ENCODE measurements around the gene BACE1-AS.
"Not testable (repeated sequence)": the region's sequence is repeated elsewhere in the genome, so short reads cannot be mapped to it uniquely, and the experiment has no call there.

BACE1-AS gene

DNA sequence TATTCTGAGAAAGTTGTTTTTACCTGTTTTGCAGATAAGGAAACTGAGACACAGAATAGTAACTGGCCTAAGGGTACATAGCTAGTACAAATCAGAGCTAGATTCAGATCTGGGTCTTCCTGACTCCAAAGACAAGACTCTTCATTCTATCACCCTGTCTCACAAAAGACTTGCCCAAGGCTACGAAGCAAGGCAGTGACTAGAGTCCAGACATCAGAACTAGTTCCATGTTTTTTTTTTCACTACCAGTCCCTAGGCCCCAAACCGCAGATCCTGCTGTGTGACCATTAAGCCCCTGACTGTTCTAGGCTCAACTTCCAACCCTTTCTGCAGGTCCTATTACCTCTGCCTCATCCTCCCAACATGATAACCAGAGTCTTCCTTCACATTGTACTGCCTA is 1.5 kb downstream of the BACE1-AS start:
- no peak for DNase-seq

DNA sequence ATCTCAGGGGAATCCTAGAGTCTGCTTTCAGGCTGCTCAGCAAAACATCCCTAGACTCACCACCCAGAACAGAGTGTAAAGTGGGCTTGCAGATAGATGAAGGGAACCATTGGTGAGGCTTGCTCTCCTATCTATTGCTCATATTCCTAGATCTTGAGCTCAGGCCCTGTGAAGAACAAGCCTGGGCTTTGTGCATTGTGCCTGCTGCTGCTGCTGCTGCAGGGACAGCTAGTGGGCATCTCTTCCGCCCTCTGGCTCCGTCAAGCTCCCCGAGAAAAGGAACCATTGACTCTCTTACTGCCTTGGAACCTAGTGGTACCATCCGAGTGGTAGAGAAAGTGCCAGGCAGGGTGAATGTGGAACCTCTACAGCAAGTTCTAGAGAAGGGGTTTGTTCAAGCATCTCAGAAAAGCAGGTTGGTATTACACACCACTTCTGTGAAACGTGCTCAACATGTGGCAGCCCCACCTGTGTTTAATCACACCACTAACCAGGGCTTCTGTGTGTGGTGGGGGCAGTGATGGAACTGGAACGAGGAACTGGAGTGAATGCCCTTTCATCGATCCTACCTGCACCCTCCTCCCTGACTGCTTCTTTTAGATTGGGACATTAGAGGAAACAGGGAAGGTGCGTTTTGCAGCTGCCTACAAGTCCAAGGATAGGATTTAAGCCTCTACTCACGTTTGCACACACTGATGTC is 4.4 kb downstream of the BACE1-AS start:
- no peak for DNase-seq

DNA sequence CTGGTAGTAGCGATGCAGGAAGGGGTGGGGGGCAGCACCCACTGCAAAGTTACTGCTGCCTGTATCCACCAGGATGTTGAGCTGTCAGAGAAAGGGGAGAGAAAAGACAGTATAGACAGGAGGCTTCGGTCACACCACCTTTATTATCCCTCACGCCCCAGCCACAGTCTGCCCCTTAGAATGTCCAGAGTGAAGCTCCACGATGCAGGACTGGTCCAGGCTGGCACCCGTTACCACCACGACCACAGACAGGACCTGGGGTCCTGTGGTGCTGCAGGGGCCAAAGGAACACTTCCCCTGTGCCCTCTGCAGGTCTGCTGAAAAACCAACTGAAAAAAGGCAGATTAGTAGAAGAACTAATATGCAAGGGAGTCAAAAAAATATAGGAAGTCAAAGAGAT is 5.7 kb downstream of the BACE1-AS start:
- DNase-seq = no peak

DNA sequence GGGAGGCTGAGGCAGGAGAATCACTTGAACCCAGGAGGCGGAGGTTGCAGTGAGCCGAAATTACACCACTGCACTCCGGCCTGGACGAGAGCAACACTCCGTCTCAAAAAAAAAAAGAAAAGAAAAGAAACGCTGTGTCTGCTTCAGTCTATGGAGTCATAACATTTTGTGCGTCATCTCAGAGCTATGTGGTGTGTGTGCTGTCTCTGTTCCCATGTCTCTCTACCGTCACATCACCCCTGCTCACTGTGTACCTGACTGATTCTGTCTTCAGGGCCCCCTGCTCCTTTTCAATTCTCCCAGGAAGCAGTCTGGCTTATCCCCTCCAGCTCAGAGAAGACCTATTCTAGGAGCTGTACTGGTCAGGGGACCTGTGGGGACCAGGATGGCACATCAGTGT is 7.0 kb downstream of the BACE1-AS start:
- DNase-seq = no peak

DNA sequence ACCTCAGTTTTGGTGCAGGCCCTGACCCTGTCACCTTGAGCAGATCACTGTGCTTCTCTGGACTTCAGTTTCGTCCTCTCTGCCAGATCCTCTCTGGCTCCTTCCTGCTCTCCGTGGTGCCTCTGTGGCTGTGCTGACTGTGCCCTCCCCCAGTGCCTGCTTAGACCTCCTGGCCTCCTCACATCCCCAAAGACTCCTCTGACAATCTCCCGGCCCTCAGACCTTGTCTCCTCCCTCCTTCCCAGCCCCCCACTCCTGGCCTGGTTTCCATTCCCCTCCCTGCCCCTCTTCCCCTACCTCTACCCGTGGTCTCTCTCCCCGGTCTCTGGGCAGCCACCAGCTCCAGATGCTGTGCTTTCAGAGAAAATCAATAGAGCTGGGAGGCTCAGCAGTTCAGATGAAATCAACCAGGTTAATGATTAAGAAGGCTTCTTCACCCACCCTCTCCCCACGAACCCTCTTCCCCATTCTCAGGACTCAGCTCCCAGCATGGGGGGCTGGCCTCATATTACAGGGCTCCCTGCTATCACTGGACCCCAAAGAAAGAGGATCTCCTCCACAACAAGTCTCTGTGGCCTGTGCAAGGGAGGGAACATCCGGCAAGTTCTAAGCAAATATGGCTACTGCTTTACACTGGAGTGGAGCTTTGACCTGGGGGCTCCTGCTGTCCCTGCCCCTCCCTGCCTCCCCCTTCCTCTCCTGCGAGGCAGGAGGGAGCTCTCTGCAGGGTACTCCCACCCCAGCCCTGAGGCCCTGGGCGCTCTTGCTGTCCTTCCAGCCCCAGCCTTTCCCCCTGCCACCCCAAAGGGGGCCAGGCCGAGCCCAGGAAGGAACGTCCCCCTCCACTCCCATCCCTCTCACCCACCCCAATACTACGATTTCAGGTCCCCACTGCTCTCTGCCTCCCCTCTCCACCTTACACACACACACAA is 8.5 kb downstream of the BACE1-AS start:
- DNase-seq = no peak

DNA sequence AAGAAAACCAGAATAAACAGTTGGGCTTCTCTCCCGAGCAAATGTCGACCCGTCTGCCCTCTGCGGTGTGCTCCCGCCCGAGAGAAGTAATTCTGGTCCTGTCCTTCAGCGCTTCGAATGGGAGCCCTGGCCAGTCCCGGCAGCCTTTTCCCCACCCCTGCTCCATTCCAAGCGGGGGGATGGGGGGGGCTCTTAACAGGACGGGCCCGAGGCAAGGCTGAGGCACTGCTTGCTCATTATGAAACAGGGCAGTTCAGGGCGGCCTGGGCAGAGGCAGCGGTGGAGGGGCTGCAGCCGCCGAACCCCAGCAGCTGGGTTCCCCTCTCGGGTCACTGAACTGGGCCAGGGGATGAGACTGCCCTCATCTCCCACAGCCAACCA is 9.1 kb downstream of the BACE1-AS start:
- no peak for DNase-seq

DNA sequence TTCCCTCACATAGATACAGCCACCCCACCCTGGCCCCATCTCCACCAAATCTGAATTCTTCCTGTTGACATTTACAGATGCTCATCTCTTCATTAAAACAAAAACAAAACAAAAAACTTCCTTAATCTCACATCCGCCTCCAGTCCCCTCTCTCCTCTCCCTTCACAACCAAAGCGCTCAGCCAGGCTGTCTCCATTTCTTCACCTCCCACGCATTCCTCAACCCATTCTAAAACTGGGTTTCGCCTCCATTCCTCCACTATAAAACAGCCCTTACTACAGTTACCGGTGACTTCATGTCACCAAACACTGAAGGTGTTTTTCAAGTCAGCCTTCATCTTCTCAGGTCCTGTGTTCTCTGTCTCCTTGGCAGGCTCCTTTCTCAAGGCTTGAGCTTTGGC is 9.6 kb downstream of the BACE1-AS start:
- no peak for DNase-seq

DNA sequence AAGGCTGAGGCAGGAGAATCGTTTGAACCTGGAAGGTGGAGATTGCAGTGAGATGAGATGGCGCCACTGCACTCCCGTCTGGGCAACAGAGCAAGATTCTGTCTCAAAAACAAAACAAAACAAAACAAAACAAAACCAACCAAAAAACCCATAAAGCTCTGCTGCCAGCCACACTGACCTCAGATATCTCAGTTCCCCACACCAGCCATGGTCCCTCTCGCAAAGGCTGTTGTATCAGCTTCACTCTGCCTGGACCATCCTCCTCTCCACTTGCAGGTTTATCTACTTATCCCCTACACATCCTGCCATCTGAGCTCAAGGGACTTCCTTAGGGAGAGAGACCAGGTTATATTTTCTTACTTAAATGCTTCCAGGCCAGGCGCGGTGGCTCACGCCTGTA is 11.1 kb downstream of the BACE1-AS start:
- DNase-seq = no peak

DNA sequence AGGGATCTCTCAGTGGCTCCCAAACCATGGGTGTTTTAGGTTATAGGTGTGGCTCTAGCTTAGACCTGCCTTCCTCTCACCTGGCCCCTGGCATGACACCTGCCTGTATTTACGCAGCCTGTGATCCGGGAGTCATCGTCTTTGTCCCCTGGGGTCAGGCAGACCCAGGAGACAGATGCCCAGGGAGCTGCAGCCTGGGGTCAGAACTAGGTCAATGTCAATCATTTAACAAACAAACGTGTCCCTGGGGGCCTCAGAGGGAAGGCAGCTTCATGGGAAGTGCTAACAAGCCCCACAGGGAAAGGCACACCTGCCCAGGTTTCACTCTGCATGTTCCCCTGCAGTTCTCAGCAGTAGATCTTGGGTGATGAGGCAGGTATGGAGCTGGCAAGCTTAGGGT is 12.0 kb downstream of the BACE1-AS start:
- DNase-seq = no peak

DNA sequence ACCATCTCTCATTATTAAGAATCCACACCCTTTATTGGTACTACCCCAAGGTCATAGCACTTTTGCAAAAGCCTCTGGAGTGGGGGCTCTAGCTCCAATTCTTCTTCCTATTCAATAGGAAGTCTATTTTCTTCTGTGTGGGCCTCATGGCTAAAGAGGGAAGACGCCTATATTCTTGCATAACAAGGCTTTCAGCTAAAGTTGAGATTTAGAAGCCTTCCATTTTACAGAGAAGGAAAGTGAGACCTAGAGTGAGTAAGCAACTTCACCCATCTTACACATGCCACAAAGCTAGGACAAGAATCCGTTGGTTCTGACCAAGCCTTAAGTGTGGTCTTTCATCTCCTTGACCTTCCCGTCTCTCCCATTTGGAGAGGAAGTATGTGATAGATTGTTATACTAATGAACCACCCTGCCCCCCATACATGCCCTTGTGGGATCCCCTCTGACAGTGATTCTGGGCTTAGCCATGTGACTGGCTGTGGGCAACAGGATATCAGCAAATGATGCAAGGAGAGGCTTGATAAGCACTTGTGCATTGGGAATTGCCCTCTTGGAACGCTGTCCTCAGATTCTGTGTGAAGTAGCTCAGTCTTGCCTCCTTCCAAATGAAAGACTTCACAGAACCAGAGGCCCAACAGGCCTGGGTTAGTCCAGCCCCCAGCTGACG is 12.6 kb downstream of the BACE1-AS start:
- DNase-seq = no peak

DNA sequence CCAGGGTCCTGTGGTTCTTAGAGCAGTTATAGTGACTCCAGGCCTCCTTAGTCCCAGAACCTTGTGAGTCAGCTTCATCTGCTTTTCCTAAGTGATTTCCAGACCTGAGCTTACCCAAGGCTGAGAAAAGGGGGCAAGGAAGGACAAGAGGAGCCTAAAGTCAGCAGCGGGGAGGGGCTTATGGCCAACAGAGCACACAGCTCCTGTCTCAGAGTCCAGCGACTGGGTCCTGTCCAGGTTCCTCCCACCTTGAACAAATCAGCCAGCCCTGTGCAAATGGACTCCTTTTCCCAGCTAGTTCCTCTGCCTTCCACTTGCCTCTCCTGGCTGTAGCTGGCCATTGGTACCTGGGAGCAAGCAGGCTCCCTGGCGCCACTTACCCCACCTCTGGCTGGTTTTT is 14.0 kb downstream of the BACE1-AS start:
- no peak for DNase-seq

DNA sequence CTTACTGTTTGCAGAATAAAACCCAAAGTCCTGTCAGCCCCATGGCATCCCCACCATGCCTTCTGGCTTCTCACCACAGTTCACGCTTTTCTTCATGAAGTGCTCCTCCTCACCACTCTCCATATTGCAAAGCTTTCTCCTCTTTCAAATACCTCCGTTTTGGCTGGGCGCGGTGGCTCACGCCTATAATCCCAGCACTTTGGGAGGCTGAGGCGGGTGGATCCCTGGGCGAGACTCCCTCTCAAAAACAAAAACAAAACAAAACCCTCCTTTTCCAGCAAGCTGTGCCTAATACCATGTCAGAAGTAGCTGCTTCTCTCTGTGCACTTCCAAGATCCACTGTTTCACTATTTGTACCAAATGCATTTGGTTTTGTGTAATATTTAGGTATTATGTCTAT is 18.2 kb downstream of the BACE1-AS start:
- DNase-seq = no peak

DNA sequence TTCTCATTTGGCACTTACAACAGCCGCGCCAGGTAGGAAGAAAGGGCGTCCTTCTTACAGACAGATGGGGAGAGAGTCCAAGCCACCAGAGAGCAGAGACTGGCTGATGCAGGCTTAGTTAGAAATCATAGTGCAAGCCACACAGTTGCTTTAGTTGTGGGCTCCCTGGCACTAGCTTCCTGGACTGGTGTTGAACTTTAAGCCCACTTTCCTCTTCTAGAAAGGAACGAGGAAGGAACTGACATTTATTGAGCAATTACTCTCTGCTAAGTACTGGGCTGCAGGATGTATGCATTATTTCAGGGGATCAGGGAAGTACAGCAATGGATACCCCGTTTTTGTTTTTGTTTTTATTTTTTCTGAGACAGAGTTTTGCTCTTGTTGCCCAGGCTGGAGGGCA is 21.9 kb downstream of the BACE1-AS start:
- no peak for DNase-seq

DNA sequence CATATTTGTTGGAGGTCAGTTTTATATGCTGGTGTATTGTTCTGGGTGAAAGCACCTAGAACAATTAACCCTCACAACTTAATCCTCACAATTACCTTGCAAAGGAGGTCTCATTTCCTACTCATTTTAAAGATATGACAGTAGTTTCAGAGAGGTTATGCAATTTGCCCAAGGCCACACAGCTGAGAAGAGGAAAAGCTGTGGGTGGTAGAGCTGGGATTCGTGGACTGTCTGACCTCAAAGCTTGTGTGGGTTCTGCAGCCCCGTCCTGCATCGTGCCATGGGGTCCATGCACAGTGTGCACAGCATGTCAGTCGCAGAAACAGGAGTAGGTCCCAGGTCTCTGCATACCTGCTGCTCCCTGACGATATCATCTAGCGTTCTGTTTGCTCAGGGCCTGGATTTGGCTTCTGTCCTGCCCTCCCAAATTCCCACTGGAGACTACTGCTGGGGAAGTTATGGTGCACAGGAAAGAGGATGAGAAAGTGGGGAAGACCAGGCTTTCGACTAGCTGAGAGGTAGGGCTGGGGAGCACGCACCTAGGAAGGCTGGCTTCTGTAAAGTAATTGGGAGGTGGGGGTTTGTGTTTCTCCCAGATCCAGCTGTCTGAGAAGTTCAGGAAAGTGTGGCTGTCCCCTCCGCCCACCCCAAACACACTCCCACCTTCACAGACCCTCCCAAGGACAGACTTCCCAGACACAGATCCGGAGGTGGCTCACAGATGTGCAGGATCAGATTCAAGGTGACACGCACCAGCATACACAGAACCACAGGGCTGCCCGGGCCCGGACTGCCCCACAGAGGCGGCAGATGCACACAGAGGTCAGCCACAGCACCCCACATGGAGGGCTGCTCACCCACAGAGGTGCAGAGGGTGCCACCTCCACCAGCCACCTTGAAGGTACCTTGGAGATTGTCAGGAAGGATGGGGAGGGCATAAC is 23.0 kb downstream of the BACE1-AS start:
- DNase-seq = no peak

DNA sequence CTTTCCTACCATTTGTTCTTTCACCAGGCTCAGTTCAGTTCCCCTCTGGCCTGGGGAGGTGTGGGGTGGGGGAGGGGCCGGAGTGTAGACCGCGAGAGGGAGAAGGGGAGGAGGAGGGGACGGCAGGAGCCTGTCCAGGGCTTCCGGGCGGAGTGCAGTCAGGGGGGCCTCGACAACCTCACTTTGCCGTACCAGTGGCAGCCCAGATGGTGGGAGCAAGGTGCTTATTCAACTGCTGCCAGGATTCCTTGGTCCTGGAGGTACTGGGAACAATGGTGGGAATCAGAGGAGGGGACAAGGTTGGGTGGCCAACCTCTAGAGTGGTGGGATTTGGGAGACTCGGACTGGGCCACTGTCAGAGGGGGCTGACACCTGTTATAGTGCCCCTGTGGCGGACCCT is 23.7 kb downstream of the BACE1-AS start:
- DNase-seq = no peak

DNA sequence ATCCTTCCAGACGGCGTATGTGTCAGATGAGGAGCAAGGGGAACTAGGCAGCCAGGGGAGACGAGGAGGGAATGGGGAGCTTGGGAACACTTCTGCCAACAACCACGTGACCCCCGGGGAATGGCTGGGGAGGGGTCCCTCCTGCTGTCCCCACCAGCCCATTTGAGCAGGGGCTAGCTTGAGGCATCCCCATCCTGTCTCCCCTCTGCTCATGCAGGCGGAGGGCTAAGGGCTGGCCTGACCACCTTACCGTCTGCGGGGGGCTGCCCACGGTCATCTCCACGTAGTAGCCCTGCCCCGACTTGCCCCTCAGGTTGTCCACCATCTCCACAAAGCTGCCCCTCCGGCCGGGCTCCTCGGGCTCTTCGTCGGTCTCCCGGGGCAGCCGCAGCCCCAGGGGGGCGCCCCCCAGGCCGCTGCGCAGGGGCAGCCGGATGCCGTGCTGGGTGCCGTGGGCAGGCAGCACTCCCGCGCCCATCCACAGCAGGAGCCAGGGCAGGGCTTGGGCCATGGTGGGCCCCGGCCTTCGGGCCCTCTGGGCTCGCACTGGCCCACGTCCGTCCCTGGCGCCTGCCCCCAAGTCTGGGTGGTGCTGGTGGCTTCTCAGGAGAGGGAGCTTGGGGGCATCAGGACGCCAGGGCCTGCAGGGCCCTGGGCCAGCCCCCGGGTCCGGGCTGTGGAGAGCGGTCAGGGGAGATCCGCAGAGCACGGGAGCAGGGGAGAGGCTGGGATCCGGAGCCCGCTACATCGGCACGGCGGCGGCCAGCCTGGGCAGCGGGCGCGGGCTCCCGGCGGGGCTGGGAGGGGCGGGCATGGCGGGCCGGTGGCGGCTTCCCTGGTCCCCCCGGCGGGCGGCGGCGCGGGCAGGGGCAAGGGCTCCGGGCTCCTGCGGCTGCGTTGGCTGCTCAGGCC is 24.4 kb downstream of the BACE1-AS start:
- no peak for DNase-seq

DNA sequence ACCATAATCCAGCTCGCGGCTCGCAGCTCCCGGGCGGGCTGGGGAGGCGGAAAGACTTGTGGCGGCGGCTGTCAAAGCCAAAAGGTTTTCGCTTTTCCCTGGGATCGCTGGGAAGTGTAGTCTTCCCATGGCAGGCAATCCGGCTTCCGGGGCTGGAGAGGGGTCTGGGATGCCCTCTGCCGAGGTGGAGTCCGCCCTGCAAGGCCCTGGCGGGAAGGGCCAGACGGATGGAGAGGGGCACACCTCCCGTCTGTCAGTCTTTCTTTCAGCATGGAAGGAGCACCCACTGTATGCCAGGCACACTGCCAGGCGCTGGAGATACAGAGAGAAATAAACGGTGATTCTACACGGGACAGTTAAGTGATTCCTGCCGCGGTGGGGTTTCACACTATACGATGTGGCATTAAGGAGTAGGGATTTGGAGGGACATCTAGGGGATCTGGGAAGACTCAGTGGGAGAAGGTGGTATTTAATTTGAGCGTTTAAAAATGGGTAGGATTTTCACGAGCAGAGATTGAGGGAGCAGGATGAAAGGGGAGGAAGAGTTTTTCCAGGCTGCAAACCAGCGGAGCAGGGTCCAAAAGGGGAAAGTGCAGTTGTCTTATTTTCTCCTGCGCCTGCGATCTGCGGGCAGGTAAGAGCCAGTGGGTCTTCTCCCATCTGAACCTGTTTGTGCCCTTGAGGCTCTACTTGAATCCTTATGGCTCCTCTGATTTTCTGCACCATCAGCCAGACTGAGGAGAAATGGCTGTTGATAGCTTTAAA is 25.2 kb downstream of the BACE1-AS start, which contains the start of gene BACE1:
TSS of gene BACE1 (minus strand) at position 60 of the 765 bp plus-strand sequence. CDS start 461 bp downstream, outside the sequence.
- peak; percentile 94 for DNase-seq

DNA sequence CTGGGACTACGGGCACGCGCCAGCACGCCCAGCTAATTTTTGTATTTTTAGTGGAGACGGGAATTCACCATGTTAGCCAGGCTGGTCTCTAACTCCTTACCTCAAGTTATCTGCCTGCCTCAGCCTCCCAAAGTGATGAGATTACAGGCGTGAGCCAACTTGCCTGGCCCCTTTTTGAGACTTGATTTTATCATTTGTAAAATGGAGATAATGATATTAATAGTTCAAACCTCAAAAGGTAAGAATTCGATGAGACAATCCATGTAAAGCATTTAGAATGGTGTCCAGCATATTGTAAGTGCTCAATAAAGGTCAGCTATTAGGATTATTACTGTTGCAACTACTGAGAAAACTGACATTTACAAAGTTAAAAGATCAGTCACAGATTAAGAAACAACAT is 27.6 kb downstream of the BACE1-AS start:
- no peak for DNase-seq

DNA sequence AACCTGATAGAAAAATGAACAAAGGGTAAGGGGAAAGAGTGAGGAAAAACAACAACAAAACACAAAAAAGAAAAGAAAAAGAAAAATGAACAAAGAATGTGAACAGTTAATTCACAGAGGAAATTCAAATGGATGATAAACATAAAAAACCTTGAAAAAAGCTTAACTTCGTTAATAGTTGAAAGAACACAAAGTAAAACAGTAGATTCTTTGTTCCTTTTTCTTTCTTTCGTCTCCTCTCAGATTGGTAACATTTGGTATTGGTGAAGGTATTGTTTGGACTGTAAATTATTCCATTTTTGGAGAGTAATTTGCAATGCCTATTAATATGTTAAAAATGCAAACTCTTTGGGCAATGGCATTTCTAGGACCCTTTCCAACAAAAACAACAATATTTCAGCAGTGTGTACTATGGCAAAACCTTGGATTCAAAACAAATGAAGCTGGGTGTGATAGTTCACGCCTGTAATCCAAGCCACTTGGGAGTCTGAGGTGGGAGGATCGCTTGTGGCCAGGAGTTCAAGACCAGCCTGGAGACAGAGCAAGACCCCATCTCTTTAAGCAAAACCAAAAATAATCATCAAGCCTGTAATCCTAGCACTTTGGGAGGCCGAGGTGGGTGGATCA is 28.2 kb downstream of the BACE1-AS start:
- no peak for DNase-seq

DNA sequence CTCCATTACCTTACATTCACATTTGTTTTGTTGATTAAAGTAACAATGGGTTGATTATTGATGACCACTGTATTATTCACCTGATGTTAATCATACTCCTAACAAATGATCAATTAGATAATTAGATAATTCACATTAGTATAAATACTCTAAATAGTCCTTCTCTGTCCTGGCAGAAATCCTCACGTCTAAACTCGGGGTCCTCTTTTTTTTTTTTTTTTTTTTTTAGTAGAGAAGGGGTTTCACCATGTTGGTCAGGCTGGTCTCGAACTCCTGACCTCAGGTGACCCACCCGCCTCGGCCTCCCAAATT is 36.1 kb downstream of the BACE1-AS start:
- DNase-seq = not testable (repeated sequence)
